ENCODE measurements around the gene S100A2.
A peak's percentile ranks its signal among the peaks of the same experiment; 100 is the strongest.

DNA sequence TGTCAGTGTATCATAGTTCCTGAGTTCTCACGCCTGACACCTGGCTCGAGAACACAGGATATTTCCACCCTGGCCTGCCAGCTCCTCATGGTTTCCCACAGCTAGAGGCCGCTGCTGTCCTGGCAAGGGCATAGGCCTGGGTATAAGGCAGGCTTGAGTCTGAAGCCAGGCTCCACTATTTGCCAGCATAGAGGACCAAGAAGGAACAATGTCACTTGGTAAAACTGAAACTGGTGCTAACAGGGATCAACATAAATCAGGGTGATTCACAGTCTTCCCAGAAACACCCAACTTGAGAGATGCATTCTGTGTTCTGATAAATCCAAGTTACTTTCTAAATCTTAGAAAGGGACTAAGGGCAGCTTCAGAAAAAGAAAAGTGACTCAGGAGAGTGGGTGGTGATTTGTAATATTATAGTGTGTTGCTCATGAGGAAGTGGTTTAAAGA is 6.9 kb upstream of the S100A2 start:
- peak; percentile 69 for TF ChIP-seq CTCF (IDR thresholded peaks at IDR 0.05; ENCODE audit: insufficient read depth, low read length, poor library complexity, severe bottlenecking)
- no peak for TF ChIP-seq EZH2phosphoT487 (conservative IDR thresholded peaks at IDR 0.05; ENCODE audit: low read length)
